Measurements from ENCODE around the gene CIB4. TPM values are rescaled to one million over a fixed set of nuclear protein-coding genes. Genes with fewer than 3 reads are reported as not detected.

Gene CIB4
- total and polyA plus RNA-seq, 2 of the 13 experiments (the other 11 are each of a cell fraction or from before 2014, with no cell fraction given) = not detected

DNA sequence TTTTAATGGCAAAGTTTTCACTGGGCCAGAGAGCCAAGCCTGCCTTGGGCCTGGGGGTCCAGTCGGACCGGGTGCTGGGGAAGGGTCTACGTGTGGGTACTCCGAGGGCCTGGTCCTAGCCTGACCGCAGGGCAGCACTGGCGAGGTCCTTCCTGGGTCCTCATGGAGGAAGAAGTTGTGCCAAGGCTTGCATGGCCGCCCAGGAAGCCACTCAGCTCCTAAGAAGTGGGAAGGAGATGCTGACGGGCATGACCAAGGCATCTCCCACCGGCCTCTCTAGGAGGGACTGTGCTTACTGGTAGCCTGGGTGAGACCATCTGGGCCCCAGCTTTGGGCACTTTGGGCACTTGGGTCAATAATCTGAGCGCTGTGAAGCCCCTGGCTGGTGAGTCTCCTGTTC is 22.6 kb downstream of the CIB4 start:
- no peak for FAIRE-seq
- H3K9ac ChIP-seq (ENCODE audit: insufficient read depth, low read depth, low read length) = no peak overlapping the region
- H3K79me2 ChIP-seq (ENCODE audit: insufficient read depth, low read length) = no peaks in the 10 kb centered on the region
- in situ Hi-C loops (cut with HindIII; ENCODE audit: extremely low pct_ligation_motif_present, low pct_unique_long_range_greater_than_20kb) (no loop called here), intact Hi-C loops (cut with micrococcal nuclease; ENCODE audit: unreplicated experiment) (no loop called here)
- DNase-seq (ENCODE audit: low spot score) = no peak
- ChIA-PET CTCF (ENCODE audit: low intra/inter-chr PET ratio, low total read pairs) (no interaction called here), POLR2A (no interaction called here)
- no peak overlapping the region for H3K4me3 ChIP-seq (replicated peaks in 1 of 3; ENCODE audit: insufficient read depth in 1 of 3, low read depth in 2 of 3, low read length in 3 of 3)
- H3K36me3 ChIP-seq (replicated peaks in 1 of 2; ENCODE audit: control insufficient read depth in 1 of 2, insufficient read depth in 2 of 2, low read length in 2 of 2) = no peaks in the 10 kb centered on the region
- BruUV-seq (replicated peaks) = no TSS peak
- H3K9me3 ChIP-seq (ENCODE audit: low read length) = no peaks in the 10 kb centered on the region
- H4K20me1 ChIP-seq (ENCODE audit: insufficient read depth, low read length) = no peaks in the 10 kb centered on the region
- H3K4me2 ChIP-seq (ENCODE audit: low read depth, low read length) = no peak overlapping the region
- TF ChIP-seq, protein P1, sequence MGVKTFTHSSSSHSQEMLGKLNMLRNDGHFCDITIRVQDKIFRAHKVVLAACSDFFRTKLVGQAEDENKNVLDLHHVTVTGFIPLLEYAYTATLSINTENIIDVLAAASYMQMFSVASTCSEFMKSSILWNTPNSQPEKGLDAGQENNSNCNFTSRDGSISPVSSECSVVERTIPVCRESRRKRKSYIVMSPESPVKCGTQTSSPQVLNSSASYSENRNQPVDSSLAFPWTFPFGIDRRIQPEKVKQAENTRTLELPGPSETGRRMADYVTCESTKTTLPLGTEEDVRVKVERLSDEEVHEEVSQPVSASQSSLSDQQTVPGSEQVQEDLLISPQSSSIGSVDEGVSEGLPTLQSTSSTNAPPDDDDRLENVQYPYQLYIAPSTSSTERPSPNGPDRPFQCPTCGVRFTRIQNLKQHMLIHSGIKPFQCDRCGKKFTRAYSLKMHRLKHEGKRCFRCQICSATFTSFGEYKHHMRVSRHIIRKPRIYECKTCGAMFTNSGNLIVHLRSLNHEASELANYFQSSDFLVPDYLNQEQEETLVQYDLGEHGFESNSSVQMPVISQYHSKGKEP (CRISPR knock-in tag; IDR thresholded peaks at IDR 0.05) = no peak
- TF ChIP-seq, protein P2, sequence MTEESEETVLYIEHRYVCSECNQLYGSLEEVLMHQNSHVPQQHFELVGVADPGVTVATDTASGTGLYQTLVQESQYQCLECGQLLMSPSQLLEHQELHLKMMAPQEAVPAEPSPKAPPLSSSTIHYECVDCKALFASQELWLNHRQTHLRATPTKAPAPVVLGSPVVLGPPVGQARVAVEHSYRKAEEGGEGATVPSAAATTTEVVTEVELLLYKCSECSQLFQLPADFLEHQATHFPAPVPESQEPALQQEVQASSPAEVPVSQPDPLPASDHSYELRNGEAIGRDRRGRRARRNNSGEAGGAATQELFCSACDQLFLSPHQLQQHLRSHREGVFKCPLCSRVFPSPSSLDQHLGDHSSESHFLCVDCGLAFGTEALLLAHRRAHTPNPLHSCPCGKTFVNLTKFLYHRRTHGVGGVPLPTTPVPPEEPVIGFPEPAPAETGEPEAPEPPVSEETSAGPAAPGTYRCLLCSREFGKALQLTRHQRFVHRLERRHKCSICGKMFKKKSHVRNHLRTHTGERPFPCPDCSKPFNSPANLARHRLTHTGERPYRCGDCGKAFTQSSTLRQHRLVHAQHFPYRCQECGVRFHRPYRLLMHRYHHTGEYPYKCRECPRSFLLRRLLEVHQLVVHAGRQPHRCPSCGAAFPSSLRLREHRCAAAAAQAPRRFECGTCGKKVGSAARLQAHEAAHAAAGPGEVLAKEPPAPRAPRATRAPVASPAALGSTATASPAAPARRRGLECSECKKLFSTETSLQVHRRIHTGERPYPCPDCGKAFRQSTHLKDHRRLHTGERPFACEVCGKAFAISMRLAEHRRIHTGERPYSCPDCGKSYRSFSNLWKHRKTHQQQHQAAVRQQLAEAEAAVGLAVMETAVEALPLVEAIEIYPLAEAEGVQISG (CRISPR knock-in tag; IDR thresholded peaks at IDR 0.05) = no peak
- TF ChIP-seq, protein P3, sequence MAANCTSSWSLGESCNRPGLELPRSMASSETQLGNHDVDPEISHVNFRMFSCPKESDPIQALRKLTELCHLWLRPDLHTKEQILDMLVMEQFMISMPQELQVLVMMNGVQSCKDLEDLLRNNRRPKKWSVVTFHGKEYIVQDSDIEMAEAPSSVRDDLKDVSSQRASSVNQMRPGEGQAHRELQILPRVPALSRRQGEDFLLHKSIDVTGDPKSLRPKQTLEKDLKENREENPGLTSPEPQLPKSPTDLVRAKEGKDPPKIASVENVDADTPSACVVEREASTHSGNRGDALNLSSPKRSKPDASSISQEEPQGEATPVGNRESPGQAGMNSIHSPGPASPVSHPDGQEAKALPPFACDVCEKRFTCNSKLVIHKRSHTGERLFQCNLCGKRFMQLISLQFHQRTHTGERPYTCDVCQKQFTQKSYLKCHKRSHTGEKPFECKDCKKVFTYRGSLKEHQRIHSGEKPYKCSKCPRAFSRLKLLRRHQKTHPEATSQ (CRISPR knock-in tag; IDR thresholded peaks at IDR 0.05; ENCODE audit: borderline replicate concordance) = no peak
- TF ChIP-seq SMARCE1 (IDR thresholded peaks at IDR 0.05; ENCODE audit: borderline replicate concordance) = no peak
- no peak for TF ChIP-seq ZNF44 (CRISPR knock-in tag; IDR thresholded peaks at IDR 0.05)
- TF ChIP-seq, protein P4, sequence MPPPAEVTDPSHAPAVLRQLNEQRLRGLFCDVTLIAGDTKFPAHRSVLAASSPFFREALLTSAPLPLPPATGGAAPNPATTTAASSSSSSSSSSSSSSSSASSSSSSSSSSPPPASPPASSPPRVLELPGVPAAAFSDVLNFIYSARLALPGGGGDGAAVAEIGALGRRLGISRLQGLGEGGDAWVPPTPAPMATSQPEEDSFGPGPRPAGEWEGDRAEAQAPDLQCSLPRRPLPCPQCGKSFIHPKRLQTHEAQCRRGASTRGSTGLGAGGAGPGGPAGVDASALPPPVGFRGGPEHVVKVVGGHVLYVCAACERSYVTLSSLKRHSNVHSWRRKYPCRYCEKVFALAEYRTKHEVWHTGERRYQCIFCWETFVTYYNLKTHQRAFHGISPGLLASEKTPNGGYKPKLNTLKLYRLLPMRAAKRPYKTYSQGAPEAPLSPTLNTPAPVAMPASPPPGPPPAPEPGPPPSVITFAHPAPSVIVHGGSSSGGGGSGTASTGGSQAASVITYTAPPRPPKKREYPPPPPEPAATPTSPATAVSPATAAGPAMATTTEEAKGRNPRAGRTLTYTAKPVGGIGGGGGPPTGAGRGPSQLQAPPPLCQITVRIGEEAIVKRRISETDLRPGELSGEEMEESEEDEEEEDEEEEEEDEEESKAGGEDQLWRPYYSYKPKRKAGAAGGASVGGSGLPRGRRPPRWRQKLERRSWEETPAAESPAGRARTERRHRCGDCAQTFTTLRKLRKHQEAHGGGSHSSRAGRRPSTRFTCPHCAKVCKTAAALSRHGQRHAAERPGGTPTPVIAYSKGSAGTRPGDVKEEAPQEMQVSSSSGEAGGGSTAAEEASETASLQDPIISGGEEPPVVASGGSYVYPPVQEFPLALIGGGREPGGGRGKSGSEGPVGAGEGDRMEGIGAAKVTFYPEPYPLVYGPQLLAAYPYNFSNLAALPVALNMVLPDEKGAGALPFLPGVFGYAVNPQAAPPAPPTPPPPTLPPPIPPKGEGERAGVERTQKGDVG (CRISPR knock-in tag; IDR thresholded peaks at IDR 0.05; ENCODE audit: borderline replicate concordance) = no peak
- TF ChIP-seq WIZ (CRISPR knock-in tag; IDR thresholded peaks at IDR 0.05) = no peak
- TF ChIP-seq HNRNPK (IDR thresholded peaks at IDR 0.05; ENCODE audit: low read depth, low read length, poor library complexity, severe bottlenecking) = no peak
- TF ChIP-seq JDP2 (CRISPR knock-in tag; IDR thresholded peaks at IDR 0.05; ENCODE audit: borderline replicate concordance) = no peak
- no peak for TF ChIP-seq SMC3 (IDR thresholded peaks at IDR 0.05; ENCODE audit: low read length)
- 32% methylated on average over 9 of the region's 10 CpGs for WGBS (ENCODE audit: low lambda C conversion rate)
- ATAC-seq = no peak
- H3K27me3 ChIP-seq (ENCODE audit: control insufficient read depth in 1 of 2, insufficient read depth in 2 of 2, low read length in 2 of 2) = peaks cover 2 to 75% of the 10 kb centered on the region in 2 experiments
- H3K4me1 ChIP-seq (ENCODE audit: insufficient read depth, low read length) = peaks cover 10% of the 10 kb centered on the region; the same call in 1 of the 2 replicates
- no peak overlapping the region for H2AFZ ChIP-seq (ENCODE audit: low read length)
- no peak overlapping the region for H3K27ac ChIP-seq (ENCODE audit: extremely low read length, insufficient read depth, low read length)

Data from HepG2 (cell line).